HG03175 (cell line): Measurements from ENCODE around the gene CHAD.
"Not testable (repeated sequence)": the region's sequence is repeated elsewhere in the genome, so short reads cannot be mapped to it uniquely, and the experiment has no call there.

Source experiments
- ATAC-seq: cut with Tn5 transposase; IDR thresholded peaks from one replicate; pipeline ENCODE4 v1.9.1; 2021; ENCODE audit warnings: mild to moderate bottlenecking, moderate library complexity; ENCODE audit not compliant: unreplicated experiment

CHAD gene

GRCh38 chr17:50432125-50432762 is 36.4 kb downstream of the CHAD start:
- ATAC-seq = no peak

DNA sequence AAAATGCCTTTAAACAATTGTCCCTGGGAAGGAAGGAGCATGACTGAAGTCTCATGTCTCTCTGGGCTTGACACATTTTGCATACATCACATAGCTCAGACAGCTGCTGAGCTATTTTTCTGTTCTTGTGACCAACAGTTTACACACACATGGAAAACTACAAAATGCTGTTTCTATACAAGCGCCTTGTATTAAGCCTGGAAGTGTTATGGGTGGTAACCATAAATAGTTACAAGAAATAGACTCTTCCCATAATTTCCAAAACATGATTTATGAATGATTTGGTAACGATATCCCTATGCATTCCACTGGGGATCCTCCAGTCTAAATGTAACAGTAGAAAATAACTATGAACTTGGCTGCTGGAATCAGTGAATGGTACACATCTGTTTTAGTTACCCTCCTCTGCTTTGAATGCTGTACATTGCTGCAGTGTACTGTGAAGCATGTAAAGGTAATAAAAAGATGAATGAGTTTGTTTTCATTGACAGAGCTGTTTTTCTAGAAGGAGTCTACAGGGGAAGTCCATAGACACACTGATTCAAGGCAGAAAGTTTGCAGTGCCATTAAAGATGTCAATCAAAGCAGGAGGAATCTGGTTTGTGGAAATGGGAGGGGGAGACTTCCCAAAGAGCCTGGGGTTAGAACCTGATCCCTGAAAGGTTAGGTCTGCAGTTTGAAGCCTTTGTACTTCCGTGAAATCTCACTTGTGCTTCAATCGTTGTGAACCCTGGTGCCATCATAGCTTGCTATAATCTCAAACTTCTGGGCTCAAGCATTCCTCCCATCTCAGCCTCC is 37.7 kb downstream of the CHAD start:
- ATAC-seq = no peak

DNA sequence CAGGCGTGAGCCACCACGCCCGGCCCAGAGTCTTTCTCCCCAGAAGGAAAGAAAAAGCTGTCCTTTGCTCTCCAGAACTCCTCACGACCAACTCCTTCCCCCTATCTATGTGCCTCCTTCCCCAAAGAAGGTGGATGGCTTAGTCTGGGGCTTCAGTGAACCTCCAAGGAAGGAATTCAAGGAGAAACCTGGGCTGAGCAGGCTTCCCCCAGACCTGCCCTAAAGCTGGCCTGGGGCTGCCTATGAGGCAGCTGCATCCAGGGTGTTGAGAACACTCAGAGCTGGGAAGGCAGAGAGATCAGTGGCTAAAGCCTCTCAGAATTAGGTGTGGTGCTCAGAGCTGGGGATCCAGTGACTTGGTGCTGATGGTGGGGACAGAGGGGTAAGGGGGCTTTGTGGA is 38.9 kb downstream of the CHAD start:
- ATAC-seq = no peak

DNA sequence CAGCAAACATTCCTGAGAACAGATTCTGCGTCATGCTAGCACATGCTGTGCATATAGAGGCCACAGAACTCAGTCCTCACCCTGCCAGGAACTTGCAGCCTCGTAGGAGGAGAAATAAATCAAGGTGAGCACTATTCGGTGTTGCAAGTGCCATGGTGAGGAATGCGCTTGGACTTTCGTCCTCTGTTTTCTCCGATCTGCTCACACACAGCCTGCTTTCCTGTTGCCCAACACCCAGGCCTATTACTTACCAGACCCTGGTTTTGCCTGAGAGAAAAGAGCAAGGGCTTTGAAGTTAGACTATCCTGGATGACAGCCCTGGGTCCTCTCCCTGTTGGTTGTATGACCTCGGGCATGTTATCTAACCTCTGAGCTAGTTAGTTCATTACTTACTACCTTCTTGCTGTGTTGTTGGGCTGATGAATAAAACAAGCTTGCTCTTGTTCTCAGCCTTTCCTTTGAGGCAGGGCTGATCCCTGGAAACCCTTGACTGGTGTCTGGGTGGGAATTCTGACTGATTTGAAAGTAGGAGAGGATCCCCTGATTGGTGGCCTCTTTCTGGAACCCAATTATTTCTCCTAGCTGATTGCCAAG is 39.8 kb downstream of the CHAD start:
- ATAC-seq = no peak

DNA sequence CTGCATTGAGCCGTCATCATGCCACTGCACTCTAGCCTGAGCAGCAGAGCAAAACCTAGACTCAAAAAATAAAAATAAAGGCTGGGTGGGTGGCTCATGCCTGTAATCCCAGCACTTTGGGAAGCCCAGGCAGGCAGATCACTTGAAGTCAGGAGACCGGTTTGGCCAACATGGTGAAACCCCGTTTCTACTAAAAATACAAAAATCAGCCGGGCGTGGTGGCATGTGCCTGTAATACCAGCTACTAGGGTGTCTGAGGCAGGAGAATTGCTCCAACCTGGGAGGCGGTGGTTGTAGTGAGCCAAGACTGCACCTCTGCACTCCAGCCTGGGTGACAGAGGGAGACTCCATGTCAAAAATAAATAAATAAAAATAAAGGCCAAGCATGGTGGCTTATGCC is 40.6 kb downstream of the CHAD start:
- not testable (repeated sequence) for ATAC-seq

DNA sequence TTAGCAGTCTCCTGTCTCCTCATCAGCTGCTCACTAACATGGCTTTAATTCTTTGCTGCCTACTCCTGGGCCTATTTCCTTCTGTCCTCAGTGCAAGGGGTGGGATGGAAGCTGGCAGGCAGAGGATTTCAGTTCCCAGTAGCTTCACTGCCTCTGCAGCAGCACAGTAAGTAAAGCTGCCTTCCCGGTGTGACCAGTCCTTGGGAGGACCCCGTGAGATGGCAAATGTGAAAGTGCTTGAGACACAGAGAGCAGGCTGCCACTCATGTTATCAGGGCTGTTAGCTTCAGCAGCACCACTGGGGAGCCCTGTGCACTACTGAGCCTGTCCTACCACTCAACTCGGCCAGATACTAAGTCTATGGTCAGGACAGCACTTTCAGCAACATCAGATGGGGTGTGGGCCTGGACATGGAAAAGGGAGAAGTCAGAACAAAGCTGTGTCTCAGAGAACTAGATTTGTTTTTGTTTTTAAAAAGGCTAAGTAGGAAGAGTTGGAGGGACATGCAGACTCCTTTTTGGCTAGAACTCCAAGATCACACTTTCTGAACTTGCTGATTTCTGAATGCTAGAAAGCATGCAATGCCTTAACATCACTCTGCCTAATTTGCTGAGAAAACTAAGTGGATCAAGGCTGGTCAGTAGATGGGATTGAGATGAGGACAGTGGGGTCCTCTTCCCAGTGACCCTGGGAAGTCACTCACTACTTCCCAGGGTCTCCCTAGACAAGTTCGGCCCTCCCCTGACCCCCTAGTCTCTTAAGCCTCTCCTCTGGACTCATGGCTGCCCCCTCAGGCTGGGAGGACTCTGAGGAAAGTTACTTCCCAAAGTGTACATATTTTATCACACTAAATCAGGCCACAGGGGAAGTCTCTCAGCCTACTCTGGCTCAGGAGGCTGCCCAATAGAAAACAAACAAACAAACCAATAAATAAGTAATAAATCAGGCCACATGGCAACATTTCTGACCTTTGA is 41.6 kb downstream of the CHAD start:
- no peak for ATAC-seq

- no peak for ATAC-seq
Observed at GRCh38 chr17:50426472-50426782, 42.3 kb downstream of the CHAD start.

GRCh38 chr17:50425682-50426471 is 42.8 kb downstream of the CHAD start, which contains the start of gene ACSF2:
Gene ACSF2, plus strand, starts transcription at chr17:50426218. Its CDS starts 44 bp downstream, at chr17:50426262.
- peak; percentile 50 for ATAC-seq

- no peak for ATAC-seq
Observed at GRCh38 chr17:50424996-50425681, 43.5 kb downstream of the CHAD start.

GRCh38 chr17:50424246-50424995 is 44.3 kb downstream of the CHAD start:
- no peak for ATAC-seq

DNA sequence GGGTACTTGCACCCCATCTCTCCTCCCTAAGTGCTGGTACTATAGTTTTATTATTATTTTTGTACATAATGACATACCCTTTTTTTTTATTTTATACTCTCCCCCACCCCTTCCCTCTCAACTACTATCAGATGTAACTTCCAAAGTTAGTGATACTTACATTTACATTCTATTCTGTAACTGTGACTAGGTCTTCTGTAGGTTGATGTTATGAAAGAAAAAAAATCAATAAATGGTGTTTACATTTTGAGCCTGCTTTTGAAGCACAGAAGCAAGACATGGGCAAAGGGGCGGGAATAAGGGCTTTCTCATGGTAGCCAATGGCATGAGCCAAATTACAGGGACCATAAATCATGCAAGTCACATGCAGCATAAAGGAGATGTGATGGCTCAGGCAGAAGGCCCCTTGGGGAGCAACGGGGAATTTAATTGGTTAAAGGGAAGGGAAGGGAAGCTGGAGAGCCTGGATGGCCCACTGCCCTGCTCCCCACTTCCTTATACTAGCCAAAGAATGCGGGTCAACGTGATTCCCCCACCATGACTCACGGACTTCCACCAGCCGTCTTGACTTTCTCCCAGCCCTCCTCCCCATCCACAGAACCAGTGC is 45.0 kb downstream of the CHAD start:
- ATAC-seq = no peak

- no peak for ATAC-seq
Observed at GRCh38 chr17:50422738-50423137, 45.9 kb downstream of the CHAD start.

DNA sequence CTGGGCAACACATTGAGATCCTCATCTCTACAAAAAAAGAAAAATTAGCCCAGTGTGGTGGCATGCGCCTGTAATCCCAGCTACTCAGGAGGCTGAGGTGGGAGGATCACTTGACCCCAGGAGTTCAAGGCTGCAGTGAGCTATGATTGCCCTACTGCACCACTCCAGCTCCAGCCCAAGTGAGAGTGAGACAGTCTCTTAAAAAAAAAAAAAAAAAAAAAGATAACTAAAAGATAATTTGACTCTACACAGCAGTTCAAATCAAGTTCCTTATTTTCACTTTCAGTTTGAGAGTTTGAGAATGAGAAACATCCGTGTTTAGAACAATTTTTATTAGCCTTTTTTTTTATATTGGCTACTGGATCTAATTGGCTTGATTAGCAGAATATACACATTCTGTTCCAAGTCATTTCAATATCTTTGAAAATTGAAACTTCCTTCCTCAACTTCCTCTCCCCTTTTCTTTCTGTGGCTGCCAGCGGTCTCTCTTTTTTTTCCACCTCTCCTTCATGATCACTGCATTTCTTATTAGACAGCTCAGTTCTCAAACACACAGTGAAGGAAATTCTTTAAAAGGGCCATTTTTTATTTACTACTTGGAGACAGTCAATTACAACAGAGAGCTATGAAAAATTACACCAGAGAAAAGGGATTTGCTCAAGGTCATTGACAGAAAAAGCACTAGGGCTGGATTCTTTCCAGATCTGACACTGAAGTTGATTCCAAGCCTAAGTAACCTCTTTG is 47.2 kb downstream of the CHAD start:
- no peak for ATAC-seq

GRCh38 chr17:50420419-50421112 is 48.1 kb downstream of the CHAD start:
- ATAC-seq = no peak

GRCh38 chr17:50419577-50419976 is 49.1 kb downstream of the CHAD start:
- ATAC-seq = not testable (repeated sequence)

DNA sequence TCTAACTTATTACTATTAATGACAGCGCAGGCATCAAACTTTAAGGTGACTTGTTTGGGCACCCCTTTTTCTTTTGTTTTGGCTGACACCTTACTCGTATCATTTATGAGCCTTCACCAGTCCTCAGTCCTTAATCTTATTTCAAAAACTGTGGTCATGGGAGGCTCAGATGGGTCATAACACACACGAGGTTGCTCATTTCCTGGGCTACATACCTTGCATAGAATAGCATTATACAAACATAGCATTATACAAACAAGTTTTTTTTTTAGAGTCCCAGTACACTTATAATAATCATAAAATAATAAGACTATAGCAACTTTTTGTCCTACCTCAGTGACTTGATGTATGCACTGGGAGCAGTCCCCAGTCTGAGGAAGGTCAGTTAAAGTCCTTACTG is 53.9 kb downstream of the CHAD start:
- no peak for ATAC-seq
